HS-27A (cell line): ENCODE measurements around the gene KRT37.
"Not testable (repeated sequence)": the region's sequence is repeated elsewhere in the genome, so short reads cannot be mapped to it uniquely, and the experiment has no call there.

Experiments
- DNase-seq: peaks from one replicate; pipeline ENCODE4 v3.0.0-alpha.2; 2012; ENCODE audit warnings: low read depth, missing footprints

The KRT37 gene

DNA sequence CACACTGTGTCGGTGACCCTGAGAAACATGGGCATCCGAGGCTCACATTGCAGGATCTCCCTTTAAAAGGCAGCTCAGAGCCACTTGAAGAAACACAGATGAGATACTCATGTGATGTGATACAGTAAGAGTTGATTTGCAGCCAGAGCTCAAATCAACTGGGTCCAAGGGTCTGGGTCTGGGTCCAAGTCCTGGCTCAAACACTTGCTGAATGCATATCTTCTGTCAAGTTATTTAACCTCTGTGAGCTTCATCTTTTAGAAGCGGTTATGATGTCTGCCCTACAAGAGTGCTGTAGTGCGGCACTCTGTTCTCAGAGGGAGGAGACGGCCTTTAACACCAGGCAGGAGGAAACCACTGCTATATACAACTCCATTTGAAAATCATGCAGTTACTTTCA is 10.0 kb upstream of the KRT37 start:
- no peak for DNase-seq

DNA sequence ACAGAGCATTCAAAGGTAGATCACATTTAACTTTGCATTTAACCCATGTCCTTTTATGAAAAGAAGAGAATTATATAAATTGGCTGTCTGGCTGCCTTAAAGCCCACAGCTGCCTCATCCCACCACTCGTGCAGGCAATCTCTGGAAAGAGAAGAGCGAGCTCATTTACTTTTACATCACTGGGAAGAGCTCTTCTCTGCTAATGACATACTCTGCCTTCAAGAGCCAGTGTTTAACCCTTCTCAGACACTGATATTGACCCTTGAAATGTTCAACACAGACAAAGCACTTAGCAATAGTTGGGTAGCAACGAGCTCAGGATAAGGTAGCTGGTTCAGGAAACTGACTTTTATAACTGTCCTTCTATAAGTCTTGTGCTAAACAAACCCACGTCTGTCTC is 9.6 kb upstream of the KRT37 start:
- no peak for DNase-seq

DNA sequence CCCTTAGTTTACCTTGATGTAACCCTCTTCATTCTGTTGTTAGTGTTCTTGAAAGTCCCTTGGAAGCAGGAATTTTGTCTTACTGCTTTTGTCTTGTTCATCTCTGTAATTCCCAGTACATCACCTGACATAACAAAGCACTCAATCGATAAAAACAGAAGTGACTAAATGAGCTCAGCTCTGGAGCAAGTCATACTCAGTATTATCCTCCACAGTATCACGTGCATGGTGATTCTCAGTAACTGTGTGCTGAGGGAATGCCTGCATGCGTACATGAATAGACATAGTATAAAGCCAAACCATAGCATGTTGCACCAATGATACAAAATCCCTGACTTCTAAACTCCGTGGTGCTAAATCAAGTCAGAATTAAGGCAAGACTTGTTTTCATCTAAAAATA is 9.2 kb upstream of the KRT37 start:
- no peak for DNase-seq

DNA sequence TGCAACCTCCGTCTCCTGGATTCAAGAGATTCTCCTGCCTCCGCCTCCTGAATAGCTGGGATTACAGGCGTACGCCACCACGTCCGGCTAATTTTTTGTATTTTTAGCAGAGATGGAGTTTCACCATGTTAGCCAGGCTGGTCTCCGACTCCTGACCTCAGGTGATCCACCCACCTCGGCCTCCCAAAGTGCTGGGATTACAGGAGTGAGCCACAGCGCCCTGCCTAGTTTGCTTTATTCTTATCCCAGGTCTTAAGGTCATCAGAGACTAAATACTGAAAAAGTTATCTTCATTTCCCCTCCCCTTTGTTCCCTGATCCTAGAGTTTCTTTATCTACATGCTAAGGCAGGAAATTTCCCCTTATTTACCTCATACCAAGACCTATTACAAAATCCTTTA is 6.0 kb upstream of the KRT37 start:
- not testable (repeated sequence) for DNase-seq

DNA sequence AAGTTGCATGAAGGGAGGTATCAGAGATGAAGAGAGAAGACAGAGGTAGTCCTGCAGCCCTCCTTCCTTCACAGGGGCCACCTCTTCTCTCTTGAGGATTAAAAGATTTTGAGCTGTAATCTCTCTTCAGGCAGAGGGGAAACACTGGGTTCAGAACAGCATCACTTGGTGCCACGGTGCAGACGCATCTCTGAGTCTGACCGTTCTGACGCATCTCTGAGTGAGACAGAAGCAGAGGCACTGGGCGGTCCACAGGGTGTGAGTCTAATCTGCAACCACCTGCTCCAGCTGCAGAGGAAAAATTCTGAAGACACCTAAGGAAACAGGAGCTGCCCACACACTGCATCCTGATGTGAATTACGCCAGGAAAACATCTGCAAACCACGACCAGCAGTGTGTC is 5.3 kb upstream of the KRT37 start:
- DNase-seq: no peak

DNA sequence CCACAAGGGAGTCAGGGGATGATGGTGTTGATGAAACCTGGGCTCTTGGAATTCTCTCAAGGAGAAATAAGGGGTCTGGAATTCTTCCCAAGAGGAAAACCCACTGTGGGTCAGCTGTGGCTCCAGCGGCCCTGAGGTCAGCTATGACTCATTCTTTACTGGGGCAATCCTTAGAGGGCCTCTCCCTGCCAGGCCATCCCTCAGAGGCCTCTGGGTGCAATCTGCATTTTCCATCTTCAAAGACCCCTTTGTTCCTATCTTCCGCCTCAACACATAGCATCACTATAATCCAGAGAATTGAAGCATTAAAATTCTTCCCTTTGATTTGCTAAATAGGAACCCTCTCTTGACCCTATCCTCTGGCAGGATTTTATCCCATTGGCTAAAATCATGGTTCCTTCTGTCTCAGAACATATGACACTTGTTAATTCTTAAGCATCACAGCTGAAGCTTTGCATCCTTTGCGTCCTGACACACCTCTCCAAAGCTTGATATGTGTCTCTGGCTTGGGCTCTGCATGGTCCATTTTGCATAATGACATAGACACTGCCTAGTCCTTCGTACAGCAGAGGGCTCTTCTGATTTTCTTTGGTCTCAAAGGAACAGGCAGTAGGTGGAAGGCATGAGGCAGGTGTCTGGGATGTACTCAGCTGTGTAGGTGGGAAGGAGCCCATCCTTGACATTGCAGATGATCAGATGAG is 4.4 kb upstream of the KRT37 start:
- DNase-seq: no peak

DNA sequence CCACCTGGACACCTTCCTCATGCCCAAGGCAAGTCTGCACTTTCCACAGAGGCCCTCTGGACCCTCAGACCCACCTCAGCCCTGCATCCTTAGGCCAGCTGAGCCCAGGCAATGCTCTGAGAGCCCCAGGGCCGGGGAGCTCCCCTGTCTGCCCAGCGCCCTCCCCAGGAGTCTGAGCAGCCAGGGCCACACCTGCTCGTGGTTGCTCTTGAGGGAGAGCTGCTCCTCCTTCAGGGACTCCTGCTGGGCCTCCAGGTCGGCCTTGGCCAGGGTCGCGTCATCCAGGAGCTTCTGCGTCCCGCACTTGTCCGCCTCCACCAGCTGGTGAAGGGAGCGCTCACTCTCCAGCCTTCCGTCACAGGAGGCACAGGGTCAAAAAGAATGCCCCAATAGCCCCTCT is 1.8 kb downstream of the KRT37 start:
- not testable (repeated sequence) for DNase-seq

DNA sequence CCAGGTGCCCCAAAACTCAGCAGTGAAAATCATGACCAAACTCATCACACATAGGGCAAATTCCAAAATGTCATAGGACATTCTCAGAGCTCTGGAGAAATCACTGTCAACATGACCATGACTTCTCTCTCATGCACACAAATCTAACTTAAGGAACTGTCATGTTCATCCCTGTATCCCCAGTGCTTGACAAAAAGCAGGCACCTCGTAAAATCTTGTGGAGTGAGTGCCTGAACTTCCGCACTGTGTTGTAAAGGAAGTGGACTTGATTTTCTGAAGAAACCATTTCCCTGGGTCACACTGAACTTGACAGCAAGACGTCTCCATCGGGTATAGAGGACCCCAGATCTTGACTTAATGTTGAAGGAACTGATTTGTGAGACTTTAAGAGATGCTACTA is 2.8 kb downstream of the KRT37 start:
- DNase-seq: no peak

DNA sequence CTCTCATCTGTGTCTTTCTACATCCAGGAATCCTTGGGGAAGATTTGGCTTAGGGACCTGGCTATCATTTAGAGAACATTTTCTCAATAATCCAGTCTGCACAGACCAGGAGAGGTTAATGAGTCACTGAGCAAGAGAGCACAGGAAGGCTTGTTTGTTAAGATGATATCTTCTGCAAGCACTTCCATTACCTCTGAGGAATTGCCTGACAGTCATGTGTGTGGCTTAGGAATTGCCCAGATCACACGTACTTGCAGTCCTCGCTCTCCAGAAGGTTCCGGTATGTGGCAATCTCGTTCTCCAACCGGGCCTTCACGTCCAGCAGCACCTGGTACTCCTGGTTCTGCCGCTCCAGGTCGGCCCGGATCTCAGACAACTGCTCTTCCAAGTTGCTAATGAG is 3.3 kb downstream of the KRT37 start:
- no peak for DNase-seq

DNA sequence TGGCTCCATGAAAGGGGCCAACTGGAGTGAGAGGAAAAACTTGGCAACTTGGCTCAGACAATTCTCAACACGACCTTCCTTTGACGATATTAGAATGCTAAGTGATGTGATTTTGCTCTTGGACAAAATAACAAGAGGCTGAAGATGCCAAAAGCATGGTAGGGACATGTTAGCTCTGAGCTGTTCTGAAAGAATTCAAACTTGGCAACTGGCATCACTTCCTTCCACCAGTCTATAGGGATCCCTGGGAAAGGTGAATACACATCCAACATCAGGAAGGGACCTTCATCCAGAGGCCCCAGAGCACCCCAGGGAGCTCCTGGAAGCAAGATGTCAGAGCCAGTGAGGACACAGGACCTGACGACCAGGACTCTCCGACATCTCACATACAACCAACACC is 4.3 kb downstream of the KRT37 start:
- DNase-seq: no peak

DNA sequence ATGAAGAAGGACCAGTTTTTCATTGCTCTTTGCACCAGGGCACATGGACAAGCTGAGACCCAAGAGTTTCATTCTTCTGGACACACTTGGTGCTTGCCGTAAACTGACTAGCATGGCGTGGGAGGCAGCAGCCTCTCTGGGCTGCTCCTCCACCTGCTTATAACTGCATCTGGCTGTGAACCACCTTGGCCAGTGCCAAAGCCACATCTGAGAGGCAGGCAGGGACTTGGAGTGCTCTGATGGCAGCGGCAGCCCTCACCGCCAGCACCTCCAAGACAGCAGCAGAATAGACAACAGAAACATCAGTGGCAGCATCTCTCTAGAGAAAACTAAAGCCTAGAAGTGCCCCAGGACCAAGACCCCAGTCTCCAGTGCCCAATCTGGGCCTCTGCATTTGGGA is 4.7 kb downstream of the KRT37 start:
- DNase-seq: no peak

DNA sequence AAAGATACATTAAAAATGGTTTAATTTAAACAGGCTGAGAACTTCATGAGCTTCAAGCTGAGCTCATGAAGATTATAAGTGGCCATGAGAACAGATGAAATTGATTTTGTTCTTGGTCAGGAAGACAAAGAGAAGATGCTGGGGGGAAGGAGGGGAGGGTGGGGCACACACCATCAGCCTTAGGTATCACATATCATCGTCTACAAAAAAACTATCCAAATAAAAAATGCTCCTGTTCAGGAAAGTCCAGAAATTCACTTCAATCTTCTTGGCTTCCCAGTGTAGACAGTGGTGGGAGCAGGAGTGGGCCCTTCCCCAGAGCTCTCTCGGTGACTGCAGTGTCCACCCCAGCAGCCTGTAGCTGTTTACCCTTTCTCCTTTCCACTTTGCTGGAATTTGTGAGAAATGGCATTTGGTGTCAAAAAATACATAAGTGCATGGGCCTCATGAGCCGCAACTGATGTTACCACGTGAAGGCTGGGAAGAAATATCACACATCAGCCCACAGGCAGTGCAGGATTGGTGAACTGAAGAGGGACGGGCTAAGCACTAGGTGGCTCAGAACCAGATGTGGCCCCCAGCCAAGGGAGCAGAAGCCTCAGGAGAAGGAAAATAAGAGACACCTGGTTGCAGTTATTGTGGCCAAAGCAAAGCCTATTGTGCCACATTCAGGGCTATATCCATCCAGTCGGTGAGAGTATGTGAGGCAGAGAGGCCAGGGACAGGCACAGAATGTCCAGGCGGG is 6.1 kb downstream of the KRT37 start:
- no peak for DNase-seq

DNA sequence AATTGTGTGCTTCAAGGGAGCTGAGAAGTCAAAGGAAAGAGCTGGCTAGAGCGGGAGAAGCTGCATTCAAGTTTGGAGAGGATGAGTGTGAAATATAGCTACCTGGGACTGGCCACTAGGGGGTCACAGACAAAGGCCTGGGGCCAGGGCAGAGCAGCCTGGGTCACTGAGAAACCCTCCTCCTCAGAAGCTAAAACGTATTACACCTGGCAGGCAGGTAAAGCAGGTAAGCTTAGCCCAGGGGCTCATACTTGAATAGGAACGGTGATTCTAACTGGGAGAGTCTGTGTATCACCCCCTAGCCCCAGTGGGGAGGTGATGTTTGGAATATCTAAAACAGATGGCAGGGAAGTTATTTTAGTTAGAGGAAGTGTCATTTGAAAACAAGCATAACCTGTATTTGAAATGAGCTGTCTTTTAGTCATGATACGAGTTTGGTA is 6.8 kb downstream of the KRT37 start:
- DNase-seq: no peak

DNA sequence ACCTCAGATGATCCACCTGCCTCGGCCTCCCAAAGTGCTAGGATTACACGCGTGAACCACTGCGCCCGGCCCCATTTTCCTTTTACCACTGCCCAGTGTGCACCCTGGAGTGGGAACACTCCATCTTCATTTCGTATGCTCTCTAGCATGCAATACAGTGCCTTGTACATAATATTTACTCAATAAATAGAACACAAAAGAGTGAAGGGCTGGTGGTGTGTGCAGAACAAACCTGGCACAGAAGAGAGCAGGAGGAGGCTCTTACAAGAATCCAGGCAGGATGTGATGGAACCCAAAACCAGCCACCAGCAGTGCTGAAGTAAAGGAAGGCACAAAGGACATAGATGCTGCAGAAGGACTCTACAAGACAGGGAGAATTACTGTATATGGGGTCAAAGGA is 7.3 kb downstream of the KRT37 start:
- DNase-seq: no peak

DNA sequence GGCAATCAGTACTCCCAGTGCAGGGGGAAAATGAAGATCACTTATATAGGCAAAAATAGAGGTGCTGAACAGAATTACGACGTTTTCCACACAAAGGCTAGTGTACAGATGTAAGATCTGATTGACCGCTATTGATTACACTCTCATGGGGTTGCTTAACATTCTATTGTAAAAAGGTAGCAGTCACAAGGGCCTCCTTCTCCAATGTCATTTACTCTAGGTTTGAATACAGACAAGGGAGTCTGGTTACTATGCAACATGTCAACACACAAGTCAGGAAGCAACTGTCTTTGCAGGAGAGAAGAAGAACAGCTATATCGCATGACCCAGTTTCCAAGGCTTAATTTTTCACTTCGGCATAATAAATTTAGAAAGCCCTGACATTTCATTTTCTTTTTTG is 7.9 kb downstream of the KRT37 start:
- no peak for DNase-seq

DNA sequence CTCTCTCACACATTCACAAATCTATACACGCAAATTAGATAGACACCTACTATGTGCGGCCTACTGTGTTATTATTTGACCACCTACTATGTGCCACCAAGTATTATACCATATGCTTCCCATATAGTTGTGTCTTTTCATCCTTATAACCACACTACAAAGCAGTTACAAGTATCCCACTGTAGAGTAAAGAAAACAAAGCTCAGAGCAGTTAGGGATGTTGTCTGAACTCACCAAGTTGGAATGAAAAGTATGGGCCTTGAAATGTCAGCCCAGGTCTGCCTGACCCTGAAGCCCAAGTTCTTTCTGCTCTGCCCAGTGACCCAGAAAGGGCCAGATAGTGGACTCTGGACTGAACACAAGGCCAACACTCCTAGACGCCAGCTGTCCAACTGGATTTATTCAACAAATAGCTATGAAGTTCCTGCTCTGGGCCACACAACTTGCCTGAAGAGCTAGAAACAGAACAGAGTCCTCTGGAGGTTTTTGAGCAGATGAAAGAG is 8.5 kb downstream of the KRT37 start:
- DNase-seq: peak; percentile 38

DNA sequence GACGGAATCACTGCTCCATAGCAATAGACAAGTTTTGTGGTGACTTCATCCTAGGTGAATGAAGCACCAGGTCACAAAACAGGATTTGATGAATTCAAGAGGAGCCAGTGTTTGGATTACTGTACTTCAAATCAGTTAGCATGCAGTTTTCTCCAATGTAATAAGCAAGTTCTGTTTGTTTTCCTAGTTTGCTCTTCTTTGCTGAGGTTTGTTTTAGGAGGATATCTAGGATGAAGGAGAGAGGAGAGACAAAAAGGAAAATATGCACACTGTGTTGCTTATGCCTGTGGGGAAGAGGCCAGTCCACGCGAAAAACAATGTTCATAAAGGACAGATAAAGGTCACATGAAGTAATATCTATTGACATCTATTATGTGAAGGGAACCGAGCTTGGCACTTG is 9.0 kb downstream of the KRT37 start:
- no peak for DNase-seq

DNA sequence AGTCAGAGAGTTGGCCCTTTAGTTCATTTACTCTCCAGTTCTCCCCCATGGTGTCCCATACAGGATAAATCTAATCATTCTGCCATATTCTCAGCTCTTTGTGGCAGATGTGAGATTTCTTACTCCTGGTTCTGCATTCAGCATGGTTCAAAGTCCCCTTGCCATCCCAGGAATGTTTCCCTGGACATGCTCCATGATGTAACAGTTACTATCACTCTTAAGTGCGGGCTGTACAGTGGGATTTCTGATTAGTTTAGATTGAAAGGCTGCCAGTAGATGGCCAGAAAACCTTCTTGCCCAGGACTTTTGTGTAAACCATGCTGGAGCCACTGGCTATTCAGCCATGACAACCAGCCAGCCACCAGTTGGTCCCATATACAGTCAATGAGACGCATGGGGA is 10.4 kb downstream of the KRT37 start:
- no peak for DNase-seq

DNA sequence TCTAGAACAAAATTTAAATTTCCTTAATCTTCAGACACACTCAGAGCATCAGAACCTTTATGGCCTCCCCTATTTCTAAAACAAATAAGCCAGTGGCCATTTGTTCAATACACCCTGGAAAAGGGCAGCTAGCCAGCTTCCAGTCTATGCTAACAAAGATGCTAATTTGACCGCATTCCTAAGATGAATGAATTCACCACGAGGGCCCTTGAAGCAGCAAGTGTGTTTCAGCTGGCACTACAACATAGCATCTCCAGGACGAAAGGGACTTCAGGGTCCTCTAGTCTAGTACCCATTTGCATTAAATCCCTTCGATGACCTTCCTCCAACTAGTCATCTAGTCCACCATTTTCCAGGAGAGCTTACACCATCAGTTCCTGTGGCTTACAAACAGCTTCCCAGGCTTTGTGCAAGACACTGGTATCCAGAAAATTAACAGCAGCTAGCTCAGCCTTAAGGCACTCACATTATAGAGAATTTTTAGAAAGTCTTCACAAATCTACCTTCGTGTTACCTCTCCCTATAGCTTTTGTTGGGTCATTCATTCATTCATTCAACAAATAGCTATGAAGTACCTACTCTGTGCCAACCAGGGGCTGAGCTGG is 10.9 kb downstream of the KRT37 start:
- no peak for DNase-seq

DNA sequence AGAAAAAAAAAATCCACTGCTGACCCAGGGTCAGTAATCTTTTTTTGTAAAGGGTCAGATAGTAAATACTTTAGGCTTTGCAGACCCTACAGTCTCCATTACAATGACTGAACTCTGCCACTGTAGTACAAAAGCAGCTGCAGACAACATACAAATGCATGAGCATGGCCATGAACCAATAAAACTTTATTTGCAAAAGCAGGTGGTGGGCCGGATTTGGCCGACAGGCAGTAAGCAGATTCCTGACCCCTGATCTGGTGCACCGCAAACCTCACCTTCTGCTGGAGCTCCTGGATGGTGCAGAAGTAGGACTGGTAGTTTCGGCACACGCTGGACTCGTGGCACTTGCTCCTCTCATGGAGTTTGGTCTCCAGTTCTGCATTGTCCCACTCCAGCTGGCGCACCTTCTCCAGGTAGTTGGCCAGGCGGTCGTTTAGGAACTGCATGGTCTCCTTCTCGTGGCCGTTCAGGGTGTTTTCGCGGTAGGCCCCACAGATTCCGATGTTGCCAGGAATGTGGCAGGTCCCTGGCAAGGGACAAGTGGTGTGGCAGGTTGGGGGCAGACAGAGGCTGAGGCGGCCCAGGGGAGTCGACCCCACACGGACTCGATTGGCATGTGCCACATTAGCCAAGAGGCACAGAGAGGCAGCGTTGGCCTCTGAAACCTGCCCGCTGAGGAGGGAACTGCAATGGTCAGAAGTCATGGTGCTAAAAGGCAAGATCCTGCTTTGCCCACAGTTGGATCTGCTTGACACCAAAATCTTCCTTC is 13.1 kb downstream of the KRT37 start:
- DNase-seq: no peak

DNA sequence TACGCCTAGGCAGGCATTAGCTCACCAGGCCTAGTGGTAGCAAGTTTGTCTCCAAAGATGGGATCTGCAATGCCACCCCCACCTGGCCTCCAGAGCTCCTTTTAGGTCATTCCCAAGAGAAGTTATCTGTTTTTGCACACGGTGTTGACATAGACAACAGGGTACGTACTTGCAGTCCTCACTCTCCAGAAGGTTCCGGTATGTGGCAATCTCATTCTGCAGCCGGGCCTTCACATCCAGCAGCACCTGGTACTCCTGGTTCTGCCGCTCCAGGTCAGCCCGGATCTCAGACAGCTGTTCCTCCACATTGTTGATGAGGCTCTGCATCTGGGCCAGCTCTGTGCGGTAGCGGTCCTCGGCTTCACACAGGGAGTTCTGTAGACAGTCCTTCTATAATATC is 17.2 kb downstream of the KRT37 start:
- no peak for DNase-seq

DNA sequence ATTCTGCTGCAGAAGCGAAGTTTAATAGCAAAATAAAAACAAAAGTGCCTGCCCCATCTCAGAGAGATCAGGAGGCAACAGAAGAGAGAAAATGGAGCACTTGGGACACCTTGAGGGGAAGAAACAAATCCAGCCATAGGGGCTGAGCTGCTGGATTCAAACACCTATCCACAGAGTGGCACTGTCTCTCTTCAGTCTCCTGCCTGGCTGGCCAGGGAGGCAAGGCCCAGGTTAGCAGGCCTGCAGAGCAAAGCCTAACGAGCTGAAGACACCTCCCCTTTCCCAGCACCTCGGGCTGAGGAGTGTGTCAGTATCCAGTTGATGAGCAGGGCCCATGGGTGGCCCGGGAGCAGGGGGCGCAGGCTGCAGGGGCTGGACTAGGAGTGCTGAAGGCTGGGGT is 18.2 kb downstream of the KRT37 start:
- no peak for DNase-seq
